ENCODE data around the gene ENSA.
"Not testable (repeated sequence)": the region's sequence is repeated elsewhere in the genome, so short reads cannot be mapped to it uniquely, and the experiment has no call there.

Gene ENSA

GRCh38 chr1:150596976-150597375 lies 32.4 kb downstream of the ENSA start:
- no peak overlapping the region for H3K4me3 ChIP-seq (ENCODE audit: low read depth, low read length)
- DNase-seq (ENCODE audit: low read depth), result no peak

GRCh38 chr1:150596095-150596892 lies 33.1 kb downstream of the ENSA start:
- in situ Hi-C loops (cut with HindIII; ENCODE audit: low sequenced_read_pairs), result no loop called here
- TF ChIP-seq CTCF (IDR thresholded peaks at IDR 0.05; ENCODE audit: low read depth, low read length, missing control alignments), result no peak
- H3K4me3 ChIP-seq (ENCODE audit: low read depth, low read length), result no peak overlapping the region
- no peak for DNase-seq (ENCODE audit: low read depth)

More at GRCh38 chr1:150596976-150597375, 32.4 kb downstream of the ENSA start:
- in situ Hi-C loops (cut with HindIII; ENCODE audit: low sequenced_read_pairs), result no loop called here
- TF ChIP-seq CTCF (IDR thresholded peaks at IDR 0.05; ENCODE audit: low read depth, low read length, missing control alignments), result no peak

- DNase-seq (ENCODE audit: low read depth), result no peak
- TF ChIP-seq CTCF (IDR thresholded peaks at IDR 0.05; ENCODE audit: low read depth, low read length, missing control alignments), result no peak
- in situ Hi-C loops (cut with HindIII; ENCODE audit: low sequenced_read_pairs), result no loop called here
- no peak overlapping the region for H3K4me3 ChIP-seq (ENCODE audit: low read depth, low read length)
These were observed 47.0 kb downstream of the ENSA start for GRCh38 chr1:150582371-150582770.

GRCh38 chr1:150581962-150582361 lies 47.5 kb downstream of the ENSA start:
- DNase-seq (ENCODE audit: low read depth); H3K4me3 ChIP-seq (ENCODE audit: low read depth, low read length); in situ Hi-C loops (cut with HindIII; ENCODE audit: low sequenced_read_pairs): not testable (repeated sequence)

GRCh38 chr1:150581437-150581836 lies 48.0 kb downstream of the ENSA start:
- DNase-seq (ENCODE audit: low read depth); in situ Hi-C loops (cut with HindIII; ENCODE audit: low sequenced_read_pairs): not testable (repeated sequence)

GRCh38 chr1:150580966-150581365 lies 48.4 kb downstream of the ENSA start:
- H3K4me3 ChIP-seq (ENCODE audit: low read depth, low read length); in situ Hi-C loops (cut with HindIII; ENCODE audit: low sequenced_read_pairs); DNase-seq (ENCODE audit: low read depth): not testable (repeated sequence)

More at GRCh38 chr1:150581437-150581836, 48.0 kb downstream of the ENSA start:
- not testable (repeated sequence) for H3K4me3 ChIP-seq (ENCODE audit: low read depth, low read length)

- no peak for DNase-seq (ENCODE audit: low read depth)
- peak overlapping the region; percentile 38 for H3K4me3 ChIP-seq (ENCODE audit: low read depth, low read length)
- in situ Hi-C loops (cut with HindIII; ENCODE audit: low sequenced_read_pairs), result no loop called here
- TF ChIP-seq CTCF (IDR thresholded peaks at IDR 0.05; ENCODE audit: low read depth, low read length, missing control alignments), result no peak
These were observed 49.3 kb downstream of the ENSA start for GRCh38 chr1:150579945-150580642.
